Stimulated activated CD4-positive, alpha-beta T cell treated with anti-CD3 and anti-CD28 coated beads, Interleukin-4, amount 100 ng/mL, for 48 hours (primary cell): ENCODE data around the gene SORL1-AS1.
A peak's percentile ranks its signal among the peaks of the same experiment; 100 is the strongest.

Experiments
- DNase-seq, 2 donors: peaks; one replicate each; pipeline ENCODE4 v3.0.0-alpha.2; 2020; ENCODE audit warnings: low read depth in 2 of 2

SORL1-AS1 gene

GRCh38 chr11:121451986-121452608 is 670 bp downstream of the SORL1-AS1 start, which contains the start of gene SORL1:
SORL1 (plus strand) TSS chr11:121452314; CDS start chr11:121452332, 18 bp downstream.
- DNase-seq: peak; percentile 66 to 75

GRCh38 chr11:121451178-121451985 is 1.4 kb downstream of the SORL1-AS1 start:
- DNase-seq: no peak

GRCh38 chr11:121450401-121450800 is 2.4 kb downstream of the SORL1-AS1 start:
- no peak for DNase-seq

GRCh38 chr11:121449626-121450025 is 3.1 kb downstream of the SORL1-AS1 start:
- DNase-seq: no peak

- DNase-seq: no peak
Measured at GRCh38 chr11:121449123-121449522, 3.6 kb downstream of the SORL1-AS1 start.

GRCh38 chr11:121448431-121448941 is 4.3 kb downstream of the SORL1-AS1 start:
- no peak for DNase-seq

- no peak for DNase-seq
Measured at GRCh38 chr11:121448011-121448410, 4.8 kb downstream of the SORL1-AS1 start.

- DNase-seq: no peak
Measured at GRCh38 chr11:121446752-121447156, 6.0 kb downstream of the SORL1-AS1 start.

GRCh38 chr11:121445071-121445768 is 7.5 kb downstream of the SORL1-AS1 start:
- no peak for DNase-seq

GRCh38 chr11:121444526-121444925 is 8.2 kb downstream of the SORL1-AS1 start:
- no peak for DNase-seq

GRCh38 chr11:121443688-121444275 is 9.0 kb downstream of the SORL1-AS1 start:
- DNase-seq: no peak

- DNase-seq: no peak
Measured at GRCh38 chr11:121441521-121441920, 11.2 kb downstream of the SORL1-AS1 start.

GRCh38 chr11:121439759-121440158 is 13.0 kb downstream of the SORL1-AS1 start:
- no peak for DNase-seq

GRCh38 chr11:121439337-121439736 is 13.4 kb downstream of the SORL1-AS1 start:
- no peak for DNase-seq

- no peak for DNase-seq
Measured at GRCh38 chr11:121437686-121438078, 15.1 kb downstream of the SORL1-AS1 start.

- DNase-seq: no peak
Measured at GRCh38 chr11:121437018-121437685, 15.6 kb downstream of the SORL1-AS1 start.

GRCh38 chr11:121435551-121436511 is 16.9 kb downstream of the SORL1-AS1 start:
- DNase-seq: no peak

GRCh38 chr11:121435132-121435531 is 17.6 kb downstream of the SORL1-AS1 start:
- DNase-seq: no peak

- no peak for DNase-seq
Measured at GRCh38 chr11:121431820-121432526, 20.8 kb downstream of the SORL1-AS1 start.

- no peak for DNase-seq
Measured at GRCh38 chr11:121429556-121429955, 23.2 kb downstream of the SORL1-AS1 start.
